OCI-LY1 (cell line): ENCODE results near the gene EIF4E3.

Source experiments
- H2AFZ ChIP-seq: fragments of 200-600 bp; sonication (generic), shearing (Covaris generic); 2 replicates; pipeline ENCODE4 v1.6.0; 2014; ENCODE audit warnings: antibody characterized with exemption, mild to moderate bottlenecking, low read length
- H3F3A ChIP-seq: fragments of 200-600 bp; sonication (generic), shearing (Covaris generic); 2 replicates; pipeline ENCODE4 v1.6.0; 2014; ENCODE audit warnings: mild to moderate bottlenecking, antibody characterized with exemption, low read length, moderate library complexity; ENCODE audit not compliant: insufficient read depth
- H3K27ac ChIP-seq: fragments of 200-600 bp; sonication (generic); 2 replicates; pipeline ENCODE4 v1.5.1; 2014; ENCODE audit warnings: low read length, mixed run types, mild to moderate bottlenecking, low read depth; ENCODE audit not compliant: poor library complexity, severe bottlenecking
- H3K27me3 ChIP-seq: fragments of 200-600 bp; sonication (generic); 2 replicates; pipeline ENCODE4 v1.6.0; 2014; ENCODE audit warnings: antibody characterized with exemption, mild to moderate bottlenecking, low read length, moderate library complexity; ENCODE audit not compliant: insufficient read depth
- H3K36me3 ChIP-seq: fragments of 200-600 bp; sonication (generic); 2 replicates; pipeline ENCODE4 v1.6.1; 2014; ENCODE audit warnings: mild to moderate bottlenecking, antibody characterized with exemption, low read length, moderate library complexity, mixed read lengths; ENCODE audit not compliant: insufficient read depth
- H3K4me1 ChIP-seq: fragments of 200-600 bp; sonication (generic); 2 replicates; pipeline ENCODE4 v1.5.1; 2014; ENCODE audit warnings: mild to moderate bottlenecking, low read length, moderate library complexity; ENCODE audit not compliant: insufficient read depth, severe bottlenecking
- H3K4me2 ChIP-seq: fragments of 200-600 bp; sonication (generic), shearing (Covaris generic); 2 replicates; pipeline ENCODE4 v1.6.1; 2014; ENCODE audit warnings: low read length
- H3K4me3 ChIP-seq: fragments of 200-600 bp; sonication (generic); 2 replicates; pipeline ENCODE4 v1.5.1; 2014; ENCODE audit warnings: low read length, low read depth, mild to moderate bottlenecking, mixed read lengths; ENCODE audit not compliant: poor library complexity, severe bottlenecking
- H3K79me2 ChIP-seq: fragments of 200-600 bp; shearing (Covaris generic); 2 replicates; pipeline ENCODE4 v1.6.1; 2016; ENCODE audit warnings: mixed run types, low read length, mixed read lengths; ENCODE audit not compliant: insufficient read depth
- H3K9ac ChIP-seq: fragments of 200-600 bp; sonication (generic), shearing (Covaris generic); 2 replicates; pipeline ENCODE4 v1.6.1; 2014; ENCODE audit warnings: mild to moderate bottlenecking, low read length, mixed read lengths
- H3K9me2 ChIP-seq: fragments of 200-600 bp; sonication (generic), shearing (Covaris generic); 2 replicates; pipeline ENCODE4 v1.6.1; 2014; ENCODE audit warnings: low read depth, mild to moderate bottlenecking, low read length, mixed read lengths
- H3K9me3 ChIP-seq: fragments of 200-600 bp; shearing (Covaris generic); 2 replicates; pipeline ENCODE4 v1.6.1; 2014; ENCODE audit warnings: low read length, mixed read lengths
- H4K20me1 ChIP-seq: fragments of 200-600 bp; sonication (generic), shearing (Covaris generic); 2 replicates; pipeline ENCODE4 v1.6.0; 2016; ENCODE audit warnings: mild to moderate bottlenecking, low read length; ENCODE audit not compliant: insufficient read depth
- EZH2 ChIP-seq: fragments of 200-600 bp; sonication (generic), shearing (Covaris generic); IDR thresholded peaks from 2 replicates; pipeline ENCODE4 v1.8.0; 2017; ENCODE audit warnings: borderline replicate concordance, mixed run types, mild to moderate bottlenecking, antibody characterized with exemption, low read length, moderate library complexity, mixed read lengths
- TF ChIP-seq, protein P1 (sequence below): fragments of 200-600 bp; sonication (generic), shearing (Covaris generic); IDR thresholded peaks from 2 replicates; pipeline ENCODE4 v1.5.1; 2017; ENCODE audit warnings: mild to moderate bottlenecking, antibody characterized with exemption, low read length, moderate library complexity, mixed read lengths

The EIF4E3 gene

DNA sequence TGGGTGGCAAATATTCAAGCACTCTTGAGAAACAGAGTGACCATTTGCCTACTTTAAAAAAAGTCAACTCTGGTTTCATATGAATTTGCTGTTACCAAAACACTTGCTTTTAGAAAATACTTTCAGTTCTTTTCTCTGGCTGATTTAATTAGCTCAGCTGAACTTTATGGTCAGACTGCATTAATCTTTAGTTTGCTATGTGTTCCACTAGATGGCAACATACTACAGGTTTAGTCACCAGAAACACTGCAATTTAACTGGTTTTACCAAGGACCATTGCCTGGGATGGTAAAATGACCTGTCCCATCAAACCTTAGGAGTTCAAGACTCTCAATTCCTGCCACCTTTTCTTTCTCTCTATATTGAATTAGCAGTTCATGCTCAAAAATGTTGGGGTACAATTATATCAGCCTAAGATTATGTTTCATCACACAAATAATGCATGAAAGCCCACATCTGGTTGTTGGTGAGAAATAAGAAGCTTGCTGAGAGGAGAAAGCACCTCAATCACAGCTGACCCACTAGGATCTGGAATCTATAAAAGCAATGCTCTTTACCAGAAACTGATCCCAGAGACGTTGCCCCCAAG is 14.2 kb downstream of the EIF4E3 start:
- Histone ChIP-seq H3K9me2 (no peaks in the 10 kb centered on the region), H3K4me3 (no peak overlapping the region), H3K27me3 (peaks cover 3% of the 10 kb centered on the region; the same call in 1 of the 2 replicates), H3K9ac (no peak overlapping the region), H3K4me1 (no peaks in the 10 kb centered on the region), H3K4me2 (no peak overlapping the region), H3F3A (no peaks in the 10 kb centered on the region), H3K9me3 (no peaks in the 10 kb centered on the region), H3K27ac (no peak overlapping the region), H2AFZ (no peak overlapping the region), H4K20me1 (no peaks in the 10 kb centered on the region), H3K36me3 (no peaks in the 10 kb centered on the region), H3K79me2 (no peaks in the 10 kb centered on the region)
- no peak for TF ChIP-seq EZH2
- TF ChIP-seq, protein P1, sequence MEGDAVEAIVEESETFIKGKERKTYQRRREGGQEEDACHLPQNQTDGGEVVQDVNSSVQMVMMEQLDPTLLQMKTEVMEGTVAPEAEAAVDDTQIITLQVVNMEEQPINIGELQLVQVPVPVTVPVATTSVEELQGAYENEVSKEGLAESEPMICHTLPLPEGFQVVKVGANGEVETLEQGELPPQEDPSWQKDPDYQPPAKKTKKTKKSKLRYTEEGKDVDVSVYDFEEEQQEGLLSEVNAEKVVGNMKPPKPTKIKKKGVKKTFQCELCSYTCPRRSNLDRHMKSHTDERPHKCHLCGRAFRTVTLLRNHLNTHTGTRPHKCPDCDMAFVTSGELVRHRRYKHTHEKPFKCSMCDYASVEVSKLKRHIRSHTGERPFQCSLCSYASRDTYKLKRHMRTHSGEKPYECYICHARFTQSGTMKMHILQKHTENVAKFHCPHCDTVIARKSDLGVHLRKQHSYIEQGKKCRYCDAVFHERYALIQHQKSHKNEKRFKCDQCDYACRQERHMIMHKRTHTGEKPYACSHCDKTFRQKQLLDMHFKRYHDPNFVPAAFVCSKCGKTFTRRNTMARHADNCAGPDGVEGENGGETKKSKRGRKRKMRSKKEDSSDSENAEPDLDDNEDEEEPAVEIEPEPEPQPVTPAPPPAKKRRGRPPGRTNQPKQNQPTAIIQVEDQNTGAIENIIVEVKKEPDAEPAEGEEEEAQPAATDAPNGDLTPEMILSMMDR, result peak; percentile 75

- Histone ChIP-seq H3K4me1 (no peaks in the 10 kb centered on the region), H4K20me1 (no peaks in the 10 kb centered on the region), H2AFZ (no peak overlapping the region), H3K4me2 (no peak overlapping the region), H3K9me3 (no peaks in the 10 kb centered on the region), H3K27me3 (0 out of 2 replicates have a peak, but pooled peaks cover 3% of the 10 kb centered on the region), H3F3A (no peaks in the 10 kb centered on the region), H3K4me3 (no peak overlapping the region), H3K9ac (no peak overlapping the region), H3K27ac (no peak overlapping the region), H3K9me2 (no peaks in the 10 kb centered on the region), H3K36me3 (no peaks in the 10 kb centered on the region), H3K79me2 (no peaks in the 10 kb centered on the region)
- TF ChIP-seq EZH2, result no peak
- TF ChIP-seq, protein P1, result no peak
These were observed 15.2 kb downstream of the EIF4E3 start for GRCh38 chr3:71709908-71710511.

DNA sequence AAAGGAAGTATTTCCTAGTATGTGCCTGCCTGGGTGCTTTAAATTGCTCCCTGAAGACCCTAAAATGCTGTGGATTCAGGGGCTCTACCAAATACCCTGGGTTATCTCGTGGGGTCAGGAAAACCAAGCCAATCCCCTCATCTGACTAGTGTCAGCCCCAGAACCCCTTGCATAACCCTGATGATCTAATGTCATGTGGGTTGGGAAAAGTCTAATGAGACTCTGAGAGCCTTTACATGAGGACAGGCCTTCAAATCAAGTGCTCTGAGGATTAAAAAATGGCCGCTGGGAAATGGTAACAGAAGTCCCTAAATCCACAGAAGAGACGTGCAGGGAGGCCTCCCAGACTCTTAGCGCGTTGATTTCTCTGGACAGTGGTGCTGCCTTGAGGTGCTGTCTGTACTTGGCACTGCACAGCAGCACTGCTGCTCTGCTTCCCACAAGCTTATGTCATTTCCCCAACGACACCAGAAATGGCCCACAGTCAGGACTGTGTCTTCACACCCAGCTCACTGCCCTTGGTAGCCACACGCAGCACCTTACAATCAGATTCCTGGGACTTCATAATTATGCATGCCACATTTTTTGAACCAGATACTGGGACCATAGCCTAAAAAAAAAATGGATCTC is 16.6 kb downstream of the EIF4E3 start:
- Histone ChIP-seq H3K27me3 (0 out of 2 replicates have a peak, but pooled peaks cover 3% of the 10 kb centered on the region), H3K9me2 (no peaks in the 10 kb centered on the region), H3K36me3 (no peaks in the 10 kb centered on the region), H2AFZ (no peak overlapping the region), H3K4me1 (no peaks in the 10 kb centered on the region), H3K4me2 (no peak overlapping the region), H3K9ac (no peak overlapping the region), H3K27ac (no peak overlapping the region), H3K4me3 (no peak overlapping the region), H4K20me1 (no peaks in the 10 kb centered on the region), H3K9me3 (no peaks in the 10 kb centered on the region), H3F3A (no peaks in the 10 kb centered on the region), H3K79me2 (no peaks in the 10 kb centered on the region)
- TF ChIP-seq, protein P1, result no peak
- no peak for TF ChIP-seq EZH2
